GM12872 (cell line): ENCODE data around the gene SNRPA1.

Experiments
- TF ChIP-seq, protein P1 (sequence below): IDR thresholded peaks from 3 replicates; pipeline ENCODE4 v1.5.1; 2011; ENCODE audit warnings: low read depth, mild to moderate bottlenecking, low read length, moderate library complexity; ENCODE audit not compliant: insufficient read depth

SNRPA1 gene

DNA sequence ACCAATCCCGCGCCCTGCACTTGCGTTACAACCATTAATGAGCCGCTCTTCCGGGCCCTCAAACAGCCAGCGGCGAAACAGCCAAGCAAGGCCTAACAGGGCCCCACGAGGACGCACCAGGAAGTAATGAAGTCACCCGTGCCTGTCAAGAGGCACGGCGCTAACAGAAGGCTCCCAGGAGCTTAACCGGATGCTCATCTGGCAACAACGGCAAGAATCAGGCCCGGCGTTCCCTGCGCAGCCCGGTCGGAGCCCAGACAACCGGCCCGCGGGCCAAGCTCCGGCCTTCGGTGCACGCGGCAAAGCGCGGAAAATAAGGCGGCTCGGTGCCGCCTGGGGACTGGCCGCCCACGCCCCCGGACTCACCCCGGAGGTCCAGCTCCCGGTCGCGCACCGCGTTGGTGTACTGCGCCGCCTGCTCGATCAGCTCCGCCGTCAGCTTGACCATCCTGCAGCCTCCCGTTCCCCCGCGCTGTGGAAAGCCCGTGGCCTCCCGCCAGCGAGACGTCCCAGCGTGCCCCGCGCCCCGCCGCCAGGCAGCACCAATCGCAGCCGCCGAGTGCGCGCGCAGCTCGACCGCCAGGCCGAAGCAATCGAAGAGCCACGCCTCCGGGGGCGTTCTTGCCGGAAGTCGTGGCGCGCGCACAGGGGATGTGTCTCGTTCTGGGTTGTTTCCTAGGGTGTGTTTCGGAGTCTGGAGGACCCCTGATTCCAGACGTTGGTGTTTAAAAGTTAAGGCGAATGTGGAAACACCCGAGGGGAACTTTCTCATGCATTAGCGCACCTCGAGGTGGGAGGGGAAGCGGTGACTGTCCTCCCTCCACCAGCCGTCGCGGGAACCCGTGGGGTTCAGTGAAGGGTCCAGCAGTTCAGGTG is at the start of gene SNRPA1:
TSS of gene SNRPA1 (minus strand) at position 518 of the 876 bp plus-strand sequence. CDS start at position 448, 70 bp downstream.
- TF ChIP-seq, protein P1, sequence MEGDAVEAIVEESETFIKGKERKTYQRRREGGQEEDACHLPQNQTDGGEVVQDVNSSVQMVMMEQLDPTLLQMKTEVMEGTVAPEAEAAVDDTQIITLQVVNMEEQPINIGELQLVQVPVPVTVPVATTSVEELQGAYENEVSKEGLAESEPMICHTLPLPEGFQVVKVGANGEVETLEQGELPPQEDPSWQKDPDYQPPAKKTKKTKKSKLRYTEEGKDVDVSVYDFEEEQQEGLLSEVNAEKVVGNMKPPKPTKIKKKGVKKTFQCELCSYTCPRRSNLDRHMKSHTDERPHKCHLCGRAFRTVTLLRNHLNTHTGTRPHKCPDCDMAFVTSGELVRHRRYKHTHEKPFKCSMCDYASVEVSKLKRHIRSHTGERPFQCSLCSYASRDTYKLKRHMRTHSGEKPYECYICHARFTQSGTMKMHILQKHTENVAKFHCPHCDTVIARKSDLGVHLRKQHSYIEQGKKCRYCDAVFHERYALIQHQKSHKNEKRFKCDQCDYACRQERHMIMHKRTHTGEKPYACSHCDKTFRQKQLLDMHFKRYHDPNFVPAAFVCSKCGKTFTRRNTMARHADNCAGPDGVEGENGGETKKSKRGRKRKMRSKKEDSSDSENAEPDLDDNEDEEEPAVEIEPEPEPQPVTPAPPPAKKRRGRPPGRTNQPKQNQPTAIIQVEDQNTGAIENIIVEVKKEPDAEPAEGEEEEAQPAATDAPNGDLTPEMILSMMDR = no peak

GRCh38 chr15:101342056-101342455 is 47.0 kb upstream of the SNRPA1 start:
- TF ChIP-seq, protein P1 = no peak

- TF ChIP-seq, protein P1 = no peak
Observed at GRCh38 chr15:101338502-101339057, 43.5 kb upstream of the SNRPA1 start.

- TF ChIP-seq, protein P1 = no peak
Observed at GRCh38 chr15:101337976-101338375, 42.9 kb upstream of the SNRPA1 start.

DNA sequence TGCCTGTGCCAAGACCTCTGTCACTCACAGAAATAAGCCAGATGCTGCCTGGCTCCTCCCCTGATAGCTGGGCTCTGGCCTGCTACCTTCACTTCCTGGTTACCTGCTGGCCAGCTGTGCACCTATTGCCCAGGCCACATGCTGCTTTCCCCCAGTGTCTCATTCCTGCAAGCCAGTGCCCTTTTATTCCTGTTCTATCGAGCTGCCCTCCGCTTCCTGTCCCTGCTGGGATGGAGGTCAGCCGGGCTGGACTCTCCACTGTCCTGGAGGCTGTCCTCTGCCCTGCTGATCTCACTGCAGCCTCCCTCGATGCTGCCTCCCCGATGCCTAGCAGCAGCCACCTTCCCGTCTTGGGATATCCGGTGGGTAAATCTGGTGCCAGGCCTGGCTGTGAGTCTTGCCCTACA is 37.0 kb upstream of the SNRPA1 start:
- TF ChIP-seq, protein P1 = no peak

- TF ChIP-seq, protein P1 = no peak
Observed at GRCh38 chr15:101329867-101330380, 34.9 kb upstream of the SNRPA1 start.

DNA sequence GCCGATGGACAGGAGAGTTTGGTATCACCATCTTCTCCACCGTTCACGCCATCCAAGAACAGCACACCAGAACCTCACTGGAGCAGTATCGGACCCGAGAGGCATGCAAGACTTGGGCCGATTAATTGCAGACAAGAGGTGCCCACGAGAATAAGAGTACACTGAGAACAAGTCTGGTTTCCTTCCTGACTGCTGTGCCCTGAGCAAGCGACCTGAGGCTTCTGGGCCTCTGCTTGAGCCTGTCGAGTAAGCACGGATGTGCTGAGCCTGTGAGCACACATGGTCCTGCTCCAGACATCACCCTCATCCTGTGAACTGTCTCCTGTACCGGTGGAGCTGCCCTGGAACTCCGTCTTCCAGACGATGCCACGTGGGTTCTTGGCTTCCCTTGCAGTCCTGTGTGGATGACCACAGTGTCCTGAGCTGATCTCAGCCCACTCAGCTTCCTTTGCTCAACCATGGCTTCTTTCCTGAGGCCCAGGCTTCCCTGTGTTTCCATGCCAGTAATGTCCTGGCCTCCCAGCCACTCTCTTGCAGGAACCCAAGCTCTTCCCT is 34.3 kb upstream of the SNRPA1 start:
- TF ChIP-seq, protein P1 = no peak
